B cell (primary cell): ENCODE results near the gene AGXT2. TPM values are rescaled to one million over a fixed set of nuclear protein-coding genes. Genes with fewer than 3 reads are reported as not detected.

Experiments
- ATAC-seq: fragments of 200-7000 bp; cut with Tn5 transposase; one replicate; pipeline ENCODE4 v1.10.0; 2021; ENCODE audit warnings: low read depth, mild to moderate bottlenecking, moderate number of reproducible peaks, moderate library complexity
- CTCF ChIA-PET: fragments of 350-600 bp; sonication (Branson Sonifier 250); formaldehyde crosslinking; loops from one replicate; lab custom pipeline; 2021; ENCODE audit warnings: antibody characterized with exemption, inconsistent platforms; lab: Charles Lee
- POLR2A ChIA-PET: fragments of 350-600 bp; sonication (Branson Sonifier 250); formaldehyde crosslinking; loops from one replicate; lab custom pipeline; 2021; ENCODE audit warnings: antibody characterized with exemption; lab: Charles Lee
- DNase-seq: peaks from one replicate; pipeline ENCODE4 v3.0.0; 2013
- H2AFZ ChIP-seq: 2 replicates; pipeline ENCODE4 v1.6.1; 2012; ENCODE audit warnings: mild to moderate bottlenecking, low read depth, low read length; ENCODE audit not compliant: insufficient read depth, poor library complexity, severe bottlenecking
- H3K27ac ChIP-seq, 2 donors: 1 replicate in 1 of 2; 2 replicates in 1 of 2; pipeline ENCODE4 v1.5.1; 2012 to 2013; ENCODE audit warnings: low read length in 2 of 2, mild to moderate bottlenecking in 2 of 2, moderate library complexity in 1 of 2
- H3K27me3 ChIP-seq, 4 experiments: fragments of 200-600 bp in 1 of 4; sonication (generic) in 1 of 4; replicated peaks in 1 of 4; 1 replicate in 2 of 4; 2 replicates in 2 of 4; pipeline versions ENCODE4 v1.6.1 to v1.7.0; 2013 to 2016; ENCODE audit warnings: low read length in 3 of 4, mild to moderate bottlenecking in 2 of 4, mixed read lengths in 1 of 4, moderate library complexity in 1 of 4; ENCODE audit not compliant: insufficient read depth in 4 of 4, control insufficient read depth in 3 of 4; ENCODE audit errors: control extremely low read depth in 1 of 4
- H3K36me3 ChIP-seq, 2 experiments: replicated peaks in 1 of 2; 1 replicate in 1 of 2; 2 replicates in 1 of 2; pipeline versions ENCODE4 v1.6.1 to v1.7.1; 2013; ENCODE audit warnings: low read length in 1 of 2; ENCODE audit not compliant: insufficient read depth in 2 of 2, control insufficient read depth in 1 of 2; ENCODE audit errors: control extremely low read depth in 1 of 2, extremely low read depth in 1 of 2
- H3K4me1 ChIP-seq, 2 donors: fragments of 200-600 bp in 1 of 2; sonication (generic) in 1 of 2; 1 replicate in 1 of 2; 2 replicates in 1 of 2; pipeline versions ENCODE4 v1.5.1 to v1.6.1; 2013 to 2017; ENCODE audit warnings: low read length in 2 of 2; ENCODE audit not compliant: control insufficient read depth in 2 of 2, insufficient read depth in 2 of 2
- H3K4me2 ChIP-seq: replicated peaks from 2 replicates; pipeline ENCODE3; 2012; ENCODE audit warnings: mild to moderate bottlenecking, low read depth, low read length; ENCODE audit not compliant: poor library complexity, severe bottlenecking
- H3K4me3 ChIP-seq, 5 experiments: fragments of 200-600 bp in 1 of 5; sonication (generic) in 1 of 5; 1 replicate in 3 of 5; 2 replicates in 2 of 5; pipeline versions ENCODE4 v1.5.1 to v1.7.0; 2011 to 2016; ENCODE audit warnings: low read length in 4 of 5, mild to moderate bottlenecking in 4 of 5, low read depth in 2 of 5, control low read depth in 1 of 5, moderate library complexity in 1 of 5; ENCODE audit not compliant: insufficient read depth in 1 of 5; ENCODE audit errors: control extremely low read depth in 1 of 5, extremely low read depth in 1 of 5
- H3K79me2 ChIP-seq: fragments of 200-600 bp; sonication (generic); one replicate; pipeline ENCODE4 v1.6.0; 2016; ENCODE audit warnings: low read length; ENCODE audit not compliant: control insufficient read depth, insufficient read depth
- H3K9ac ChIP-seq: fragments of 200-600 bp; sonication (generic); 2 replicates; pipeline ENCODE4 v1.6.1; 2017; ENCODE audit warnings: mild to moderate bottlenecking, low read length, moderate library complexity
- H3K9me3 ChIP-seq, 3 donors: one replicate each; pipeline versions ENCODE4 v1.6.1 to v1.7.1; 2013; ENCODE audit warnings: low read length in 2 of 3; ENCODE audit not compliant: control insufficient read depth in 2 of 3, insufficient read depth in 1 of 3; ENCODE audit errors: control extremely low read depth in 1 of 3
- H4K20me1 ChIP-seq: 2 replicates; pipeline ENCODE4 v1.6.0; 2012; ENCODE audit warnings: mild to moderate bottlenecking, low read length; ENCODE audit not compliant: insufficient read depth, control insufficient read depth, poor library complexity, severe bottlenecking
- H3K27ac Mint-ChIP-seq: one replicate; pipeline ENCODE4 v1.8.0; 2021; ENCODE audit warnings: mixed read lengths
- H3K27me3 Mint-ChIP-seq: one replicate; pipeline ENCODE4 v1.8.0; 2021; ENCODE audit warnings: mixed read lengths
- H3K4me1 Mint-ChIP-seq: one replicate; pipeline ENCODE4 v1.8.0; 2021; ENCODE audit warnings: mixed read lengths
- H3K4me3 Mint-ChIP-seq: one replicate; pipeline ENCODE4 v1.8.0; 2021; ENCODE audit warnings: mixed read lengths
- H3K9me3 Mint-ChIP-seq: one replicate; pipeline ENCODE4 v1.8.0; 2022; ENCODE audit warnings: mixed read lengths; ENCODE audit not compliant: insufficient read depth
- EZH2 ChIP-seq: IDR thresholded peaks from 2 replicates; pipeline ENCODE4 v1.6.1; 2012; ENCODE audit warnings: borderline replicate concordance, low read depth, mild to moderate bottlenecking, moderate library complexity, low read length; ENCODE audit not compliant: insufficient read depth, poor library complexity, severe bottlenecking
- WGBS: methylation state at CpG from one replicate; pipeline ENCODE4 v1.1.5; 2013; ENCODE audit warnings: missing lambda C conversion rate; ENCODE audit not compliant: insufficient coverage; 5-methylcytosine and 5-hydroxymethylcytosine counted together
- intact Hi-C: fragments of 100-400 bp; cut with micrococcal nuclease; formaldehyde crosslinking; loops from one replicate; pipeline ENCODE4 v1.10.0; 2022
- polyA plus RNA-seq: library from polyadenylated mRNA; depleted of rRNA; stranded (reverse); fragments of >200 nt; gene quantifications from 2 replicates; pipeline ENCODE4 v1.2.3, GENCODE V29; 2012
- total RNA-seq, 2 donors: library from RNA; stranded (reverse); fragments of 120-200 nt in 1 of 2; gene quantifications; 1 replicate in 1 of 2; 2 replicates in 1 of 2; pipeline versions ENCODE4 v1.2.3 to v1.2.4, GENCODE V29; 2013 to 2022
- TF ChIP-seq, protein P1 (sequence below): fragments of 200-600 bp; IDR thresholded peaks from one replicate; pipeline ENCODE4 v1.8.0; 2022; ENCODE audit warnings: antibody characterized with exemption, mild to moderate bottlenecking

The AGXT2 gene
- total and polyA plus RNA-seq, 2 donors (not counting 1 experiment from before 2014, with no cell fraction given) = not detected

GRCh38 chr5:35073160-35073559 is 25.4 kb upstream of the AGXT2 start:
- Histone ChIP-seq H4K20me1 (no peaks in the 10 kb centered on the region), H3K4me1 (no peaks in the 10 kb centered on the region), H3K79me2 (no peaks in the 10 kb centered on the region), H3K36me3 (no peaks in the 10 kb centered on the region), H3K27me3 (no peaks in the 10 kb centered on the region), H3K9me3 (no peaks in the 10 kb centered on the region), H2AFZ (no peak overlapping the region), H3K9ac (no peak overlapping the region), H3K4me3 (no peak overlapping the region), H3K4me2 (no peak overlapping the region), H3K27ac (no peak overlapping the region)
- WGBS = 83% methylated on average over 1 of the region's 4 CpGs
- no peak overlapping the region for H3K27ac Mint-ChIP-seq
- peaks cover 26% of the 10 kb centered on the region for H3K27me3 Mint-ChIP-seq
- no peak overlapping the region for H3K4me3 Mint-ChIP-seq
- ChIA-PET CTCF (no interaction called here), POLR2A (no interaction called here)
- ATAC-seq = no peak
- no peak for DNase-seq
- intact Hi-C loops = no loop called here
- H3K9me3 Mint-ChIP-seq = peaks cover 4% of the 10 kb centered on the region
- TF ChIP-seq EZH2 = no peak
- TF ChIP-seq, protein P1, sequence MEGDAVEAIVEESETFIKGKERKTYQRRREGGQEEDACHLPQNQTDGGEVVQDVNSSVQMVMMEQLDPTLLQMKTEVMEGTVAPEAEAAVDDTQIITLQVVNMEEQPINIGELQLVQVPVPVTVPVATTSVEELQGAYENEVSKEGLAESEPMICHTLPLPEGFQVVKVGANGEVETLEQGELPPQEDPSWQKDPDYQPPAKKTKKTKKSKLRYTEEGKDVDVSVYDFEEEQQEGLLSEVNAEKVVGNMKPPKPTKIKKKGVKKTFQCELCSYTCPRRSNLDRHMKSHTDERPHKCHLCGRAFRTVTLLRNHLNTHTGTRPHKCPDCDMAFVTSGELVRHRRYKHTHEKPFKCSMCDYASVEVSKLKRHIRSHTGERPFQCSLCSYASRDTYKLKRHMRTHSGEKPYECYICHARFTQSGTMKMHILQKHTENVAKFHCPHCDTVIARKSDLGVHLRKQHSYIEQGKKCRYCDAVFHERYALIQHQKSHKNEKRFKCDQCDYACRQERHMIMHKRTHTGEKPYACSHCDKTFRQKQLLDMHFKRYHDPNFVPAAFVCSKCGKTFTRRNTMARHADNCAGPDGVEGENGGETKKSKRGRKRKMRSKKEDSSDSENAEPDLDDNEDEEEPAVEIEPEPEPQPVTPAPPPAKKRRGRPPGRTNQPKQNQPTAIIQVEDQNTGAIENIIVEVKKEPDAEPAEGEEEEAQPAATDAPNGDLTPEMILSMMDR = no peak
- H3K4me1 Mint-ChIP-seq = no peaks in the 10 kb centered on the region

DNA sequence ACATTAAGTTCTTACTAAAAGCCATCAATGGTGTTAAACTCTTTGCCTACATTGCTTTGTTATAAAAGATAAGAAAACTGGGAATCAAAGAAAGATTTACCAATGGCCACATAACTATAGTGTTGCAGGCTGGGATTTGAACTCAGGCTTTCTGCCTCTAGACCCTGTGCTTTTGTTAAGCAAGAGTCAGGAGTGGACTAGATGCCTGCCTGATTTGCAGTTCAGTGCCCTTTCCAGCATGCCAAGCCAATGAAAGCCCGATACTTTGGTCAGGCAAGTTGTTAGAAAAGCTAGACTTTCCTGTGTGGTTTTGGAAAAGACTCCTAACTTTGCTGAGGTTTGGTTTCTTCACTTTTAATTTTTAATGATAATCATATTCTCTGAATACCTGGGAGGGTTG is 21.4 kb upstream of the AGXT2 start:
- no peaks in the 10 kb centered on the region for H3K36me3 ChIP-seq
- H3K4me2 ChIP-seq = no peak overlapping the region
- POLR2A ChIA-PET = no interaction called here
- no peaks in the 10 kb centered on the region for H3K79me2 ChIP-seq
- no peak overlapping the region for H3K9ac ChIP-seq
- no peak overlapping the region for H3K4me3 Mint-ChIP-seq
- H3K9me3 Mint-ChIP-seq = peaks cover 4% of the 10 kb centered on the region
- DNase-seq (no peak), ATAC-seq (no peak)
- no peak overlapping the region for H3K4me3 ChIP-seq
- no peak for TF ChIP-seq EZH2
- TF ChIP-seq, protein P1 = no peak
- H2AFZ ChIP-seq = no peak overlapping the region
- CTCF ChIA-PET = no interaction called here
- no peaks in the 10 kb centered on the region for H3K27me3 ChIP-seq
- intact Hi-C loops = no loop called here
- no peak overlapping the region for H3K27ac ChIP-seq
- peaks cover 10% of the 10 kb centered on the region for H3K27me3 Mint-ChIP-seq
- no peak overlapping the region for H3K27ac Mint-ChIP-seq
- H3K9me3 ChIP-seq = no peaks in the 10 kb centered on the region
- H3K4me1 ChIP-seq = peaks cover 5 to 7% of the 10 kb centered on the region in 2 donors
- WGBS = no CpG with 5 or more reads among the region's 1 CpG
- peaks cover 13% of the 10 kb centered on the region for H3K4me1 Mint-ChIP-seq
- H4K20me1 ChIP-seq = no peaks in the 10 kb centered on the region
